HG03108 (cell line): ENCODE measurements around the gene MSH3.
"Not testable (repeated sequence)": the region's sequence is repeated elsewhere in the genome, so short reads cannot be mapped to it uniquely, and the experiment has no call there.

Experiments
- ATAC-seq: cut with Tn5 transposase; IDR thresholded peaks from one replicate; pipeline ENCODE4 v1.9.1; 2021; ENCODE audit warnings: moderate library complexity; ENCODE audit not compliant: unreplicated experiment

The MSH3 gene

DNA sequence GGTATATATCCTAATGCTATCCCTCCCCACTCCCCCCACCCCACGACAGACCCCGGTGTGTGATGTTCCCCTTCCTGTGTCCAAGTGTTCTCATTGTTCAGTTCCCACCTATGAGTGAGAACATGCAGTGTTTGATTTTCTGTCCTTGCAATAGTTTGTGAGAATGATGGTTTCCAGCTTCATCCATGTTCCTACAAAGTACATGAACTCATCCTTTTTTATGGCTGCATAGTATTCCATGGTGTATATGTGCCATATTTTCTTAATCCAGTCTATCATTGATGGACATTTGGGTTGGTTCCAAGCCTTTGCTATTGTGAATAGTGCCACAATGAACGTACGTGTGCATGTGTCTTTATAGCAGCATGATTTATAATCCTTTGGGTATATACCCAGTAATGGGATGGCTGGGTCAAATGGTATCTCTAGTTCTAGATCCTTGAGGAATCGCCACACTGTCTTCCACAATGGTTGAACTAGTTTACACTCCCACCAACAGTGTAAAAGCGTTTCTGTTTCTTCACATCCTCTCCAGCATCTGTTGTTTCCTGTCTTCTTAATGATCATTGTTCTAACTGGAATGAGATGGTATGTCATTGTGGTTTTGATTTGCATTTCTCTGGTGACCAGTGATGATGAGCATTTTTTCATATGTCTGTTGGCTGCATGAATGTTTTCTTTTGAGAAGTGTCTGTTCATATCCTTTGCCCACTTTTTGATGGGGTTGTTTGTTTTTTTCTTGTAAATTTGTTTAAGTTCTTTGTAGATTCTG lies 186.8 kb downstream of the MSH3 start:
- not testable (repeated sequence) for ATAC-seq

DNA sequence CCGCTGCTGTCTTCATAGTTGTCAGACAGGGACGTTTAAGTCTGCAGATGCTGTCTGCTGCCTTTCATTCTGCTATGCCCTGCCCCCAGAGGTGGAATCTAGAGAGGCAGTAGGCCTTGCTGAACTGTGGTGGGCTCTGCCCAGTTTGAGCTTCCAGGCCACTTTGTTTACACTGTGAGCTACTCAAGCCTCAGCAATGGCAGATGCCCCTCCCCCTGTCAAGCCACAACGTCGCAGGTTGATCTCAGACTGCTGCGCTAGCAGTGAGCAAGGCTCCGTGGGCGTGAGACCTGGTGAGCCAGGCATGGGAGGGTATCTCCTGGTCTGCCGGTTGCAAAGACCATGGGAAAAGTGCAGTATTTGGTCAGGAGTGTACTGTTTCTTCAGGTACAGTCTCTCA lies 192.0 kb downstream of the MSH3 start:
- not testable (repeated sequence) for ATAC-seq

DNA sequence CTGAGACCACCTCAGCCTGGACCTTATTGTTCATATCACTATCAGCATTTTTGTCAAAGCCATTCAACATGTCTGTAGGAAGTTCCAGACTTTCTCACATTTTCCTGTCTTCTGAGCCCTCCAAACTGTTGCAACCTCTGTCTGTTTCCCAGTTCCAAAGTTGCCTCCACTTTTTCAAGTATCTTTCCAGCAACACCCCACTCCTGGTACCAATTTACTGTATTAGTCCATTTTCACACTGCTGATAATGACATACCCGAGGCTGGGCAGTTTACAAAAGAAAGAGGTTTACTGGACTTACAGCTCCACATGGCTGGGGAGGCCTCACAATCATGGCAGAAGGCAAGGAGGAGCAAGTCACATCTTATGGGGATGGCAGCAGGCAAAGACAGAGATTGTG lies 195.7 kb downstream of the MSH3 start:
- not testable (repeated sequence) for ATAC-seq

DNA sequence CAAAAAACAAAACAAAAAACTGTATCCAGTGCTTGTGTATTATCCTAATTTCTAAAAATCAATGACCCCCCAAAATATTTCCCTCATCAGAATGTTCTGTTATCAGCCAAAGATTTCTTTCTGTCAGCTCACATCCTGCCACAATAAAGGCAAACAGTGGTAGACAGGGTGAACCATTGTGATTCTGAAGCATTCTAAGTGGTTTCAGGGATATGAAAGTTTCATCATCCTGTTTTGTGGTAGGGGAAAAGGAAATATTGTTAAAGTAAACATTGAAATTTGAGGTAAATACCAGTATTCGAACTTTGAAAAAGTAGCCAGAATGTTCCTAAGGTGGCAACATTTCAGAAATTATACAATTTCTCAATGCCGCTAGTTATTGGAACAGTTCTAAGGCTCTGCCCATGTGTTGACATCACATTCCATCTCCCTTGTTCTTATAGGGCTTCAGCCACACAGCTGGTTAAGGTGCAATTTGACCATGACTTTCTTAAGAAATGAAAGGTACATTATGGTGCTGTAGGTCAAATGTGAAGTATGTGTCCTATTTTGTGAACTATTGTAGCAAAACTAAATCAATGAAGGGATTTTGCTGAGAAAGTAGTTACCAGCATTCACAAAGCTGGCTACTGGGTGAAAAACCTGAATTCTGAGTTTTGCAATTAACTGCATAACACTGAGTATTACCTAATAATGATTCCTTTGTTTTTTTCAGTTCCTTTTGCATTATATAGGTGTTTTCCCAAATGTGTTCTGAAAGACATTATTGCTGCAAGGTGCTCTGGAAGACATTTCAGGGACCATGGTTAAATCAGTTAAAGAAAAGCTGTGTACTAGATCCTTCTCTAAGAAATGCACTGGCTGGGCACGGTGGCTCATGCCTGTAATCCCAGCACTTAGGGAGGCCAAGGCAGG lies 198.1 kb downstream of the MSH3 start:
- ATAC-seq = no peak

DNA sequence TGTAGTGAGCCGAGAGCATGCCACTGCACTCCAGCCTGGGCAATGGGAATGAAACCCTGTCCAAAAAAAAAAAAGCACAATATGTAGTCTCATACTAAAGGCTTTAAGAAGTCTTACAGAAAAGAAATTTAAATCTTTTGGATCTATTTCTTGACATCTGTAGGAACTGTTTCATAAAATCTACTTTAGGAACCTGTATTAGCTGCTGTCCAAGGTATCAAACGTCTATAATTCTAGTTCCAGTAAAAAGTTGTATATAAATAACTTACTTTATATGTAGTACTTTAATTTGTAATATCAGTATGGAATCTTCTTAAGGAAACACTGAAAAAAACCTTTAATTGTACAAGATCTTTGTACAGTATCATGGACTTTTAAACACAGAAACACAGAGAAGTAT lies 199.0 kb downstream of the MSH3 start:
- ATAC-seq = no peak

DNA sequence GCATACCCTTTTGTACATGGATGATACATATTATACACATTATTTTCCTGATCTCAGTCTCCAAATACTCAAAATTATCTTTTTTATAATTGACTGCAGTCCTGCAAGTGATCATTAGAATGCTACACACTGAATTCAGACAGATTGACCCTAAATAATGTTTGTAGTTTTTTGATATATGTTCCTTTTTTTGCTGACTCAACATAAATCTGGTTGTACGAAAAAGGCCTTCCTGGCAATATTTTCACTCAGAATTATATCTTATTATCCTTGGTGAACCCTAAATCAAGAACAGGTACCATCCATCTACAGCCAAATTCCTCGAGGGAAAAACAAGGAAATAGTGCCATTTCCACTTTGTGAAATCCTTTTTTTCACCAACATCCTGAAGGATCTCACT lies 200.1 kb downstream of the MSH3 start:
- no peak for ATAC-seq

DNA sequence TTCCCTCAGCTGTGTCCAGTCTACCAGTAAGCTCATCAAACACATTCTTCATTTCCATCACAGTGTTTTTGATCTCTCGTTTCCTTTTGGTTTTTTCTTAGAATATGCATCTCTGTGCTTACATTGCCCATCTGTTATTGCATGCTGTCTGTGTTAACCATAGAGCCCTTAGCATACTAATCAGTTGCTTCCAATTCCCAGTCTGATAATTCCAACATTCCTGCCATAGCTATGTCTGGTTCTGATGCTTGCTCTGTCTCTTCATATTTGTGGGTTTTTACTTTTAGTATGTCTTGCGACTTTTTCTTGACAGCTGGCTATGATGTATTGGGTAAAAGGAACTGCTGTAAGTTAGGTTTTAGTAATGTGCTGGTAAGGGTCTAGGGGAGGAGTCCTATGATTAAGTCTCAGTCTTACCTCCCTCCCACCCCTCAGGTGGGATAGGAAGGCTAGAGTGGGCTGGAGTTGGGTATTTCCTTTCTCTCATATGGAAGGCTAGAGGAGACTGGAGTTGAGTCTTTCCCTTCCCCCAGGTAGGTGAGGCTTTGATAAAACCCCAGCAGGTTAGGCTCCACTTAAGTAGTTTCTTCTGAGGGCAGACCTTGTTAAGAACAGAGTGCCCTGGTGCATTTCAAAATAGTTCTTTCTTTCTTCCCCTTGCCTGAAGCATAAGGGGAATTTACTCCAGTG lies 206.6 kb downstream of the MSH3 start:
- no peak for ATAC-seq

DNA sequence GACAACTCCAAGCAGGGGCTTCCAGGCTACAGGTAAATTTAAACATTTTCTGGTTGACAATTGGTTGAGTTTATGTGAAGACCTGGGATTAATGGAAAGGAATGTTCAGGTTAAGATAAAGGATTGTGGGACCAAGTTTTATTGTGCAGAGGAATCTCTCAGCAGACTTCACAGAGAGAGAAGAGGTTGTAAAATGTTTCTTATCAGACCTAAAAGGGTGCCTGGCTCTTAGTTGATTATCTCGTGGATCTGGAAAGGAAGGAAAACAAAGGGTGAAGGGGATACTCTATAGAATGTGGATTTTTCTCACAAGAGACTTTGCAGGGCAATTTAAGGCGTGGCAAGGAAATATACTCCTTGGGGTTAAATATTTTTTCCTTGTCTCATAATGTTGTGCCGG lies 209.3 kb downstream of the MSH3 start:
- no peak for ATAC-seq

DNA sequence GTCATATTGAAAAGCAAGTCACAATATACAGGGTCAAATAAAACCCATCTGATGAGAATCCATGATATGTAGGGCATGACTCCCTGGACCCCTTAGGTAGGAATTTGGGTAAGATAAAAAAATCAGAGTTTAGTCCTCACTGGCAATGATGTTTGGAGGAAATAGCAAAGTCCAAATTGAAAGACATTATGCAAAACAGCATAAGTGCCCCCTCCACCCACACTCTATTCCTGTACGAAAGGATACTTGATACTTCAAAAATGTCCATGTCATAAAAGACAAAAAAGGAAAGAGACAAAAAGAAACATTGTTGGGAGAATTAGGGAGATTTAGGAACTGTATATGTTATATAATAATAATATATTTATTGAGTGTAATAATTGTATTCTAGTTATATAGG lies 209.7 kb downstream of the MSH3 start:
- ATAC-seq = no peak

DNA sequence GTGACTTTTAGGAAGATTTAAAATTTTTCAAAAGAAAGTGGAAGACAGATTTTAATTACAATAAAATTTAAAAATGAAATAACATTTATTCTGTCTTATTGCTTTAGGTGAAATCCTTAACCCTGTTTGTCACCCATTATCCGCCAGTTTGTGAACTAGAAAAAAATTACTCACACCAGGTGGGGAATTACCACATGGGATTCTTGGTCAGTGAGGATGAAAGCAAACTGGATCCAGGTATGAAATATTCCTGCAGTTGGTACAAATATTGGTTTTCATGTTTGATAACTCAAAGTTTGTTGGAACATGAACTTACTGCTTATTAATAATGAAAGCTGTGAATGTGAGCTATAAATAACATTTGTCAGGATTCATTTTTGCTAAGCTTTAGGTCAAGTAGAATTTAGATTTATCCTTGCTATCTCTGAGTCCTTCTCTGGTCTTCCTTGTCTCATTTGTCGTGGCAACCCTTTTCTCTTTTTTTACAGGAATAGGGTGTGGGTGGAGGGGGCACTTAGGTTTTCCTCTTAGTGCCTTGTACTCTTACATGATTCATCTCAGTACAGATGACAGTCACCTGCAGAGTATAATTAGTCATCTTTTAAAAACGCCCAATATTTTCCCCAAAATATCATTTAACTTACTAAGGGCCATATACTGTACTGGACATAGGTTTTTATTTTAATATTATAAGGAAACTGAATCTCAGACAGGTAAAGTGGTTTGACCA lies 210.4 kb downstream of the MSH3 start:
- ATAC-seq = no peak

DNA sequence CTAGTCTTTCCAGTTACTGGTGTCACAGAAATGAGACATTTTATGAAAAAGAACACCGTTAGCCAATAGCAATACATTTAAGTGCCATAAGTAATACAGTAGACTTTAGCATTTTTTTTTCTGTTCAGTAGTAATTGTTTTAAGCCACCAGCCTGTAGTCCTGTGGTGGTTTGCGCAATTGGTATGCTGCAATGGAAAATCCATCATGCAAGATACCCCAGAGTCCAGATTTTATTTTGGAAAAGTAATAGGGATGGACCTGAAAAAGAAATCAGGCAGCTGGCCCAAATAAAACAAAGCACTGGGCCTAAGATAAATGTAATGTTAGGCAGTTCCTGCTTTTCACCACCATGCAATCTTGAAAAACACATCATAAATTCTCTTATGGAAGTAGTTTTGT lies 211.1 kb downstream of the MSH3 start:
- ATAC-seq = no peak

DNA sequence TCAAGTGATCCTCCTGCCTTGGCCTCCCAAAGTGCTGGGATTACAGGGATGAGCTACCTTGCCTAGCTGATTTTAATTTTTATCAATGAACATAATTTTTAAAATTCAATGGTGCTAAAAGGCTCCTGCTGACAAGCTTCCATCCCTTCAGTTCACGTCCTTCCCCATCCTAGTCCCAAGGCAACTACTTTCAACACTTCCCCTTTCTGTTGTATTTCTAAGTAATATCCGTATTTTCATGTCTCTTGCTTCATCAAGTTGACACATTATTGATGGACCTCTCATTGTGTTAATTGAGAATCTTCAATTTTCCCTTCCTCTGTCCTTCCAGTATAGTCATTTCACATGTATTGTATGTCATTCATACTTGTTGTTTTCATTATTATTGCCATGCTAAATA lies 211.9 kb downstream of the MSH3 start:
- ATAC-seq = no peak

DNA sequence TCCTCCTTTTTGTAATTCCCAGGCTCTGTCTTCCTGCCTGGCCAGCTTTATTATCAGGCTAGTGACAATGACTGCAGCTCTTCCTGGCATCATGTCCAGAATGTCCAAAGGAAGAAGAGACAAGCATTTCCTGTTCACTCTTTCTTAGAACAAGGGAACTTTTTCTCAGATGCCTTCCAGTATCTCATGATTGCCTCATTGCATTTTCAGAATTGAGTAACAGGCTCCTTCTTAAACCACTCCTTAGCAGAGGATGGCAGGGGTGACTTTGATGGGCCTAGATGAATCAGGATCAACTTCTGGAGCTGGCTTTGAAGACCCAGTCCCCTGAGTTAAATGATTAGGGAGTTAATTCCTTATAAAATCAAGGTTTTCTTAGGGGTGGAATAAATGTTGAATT lies 212.8 kb downstream of the MSH3 start:
- no peak for ATAC-seq

DNA sequence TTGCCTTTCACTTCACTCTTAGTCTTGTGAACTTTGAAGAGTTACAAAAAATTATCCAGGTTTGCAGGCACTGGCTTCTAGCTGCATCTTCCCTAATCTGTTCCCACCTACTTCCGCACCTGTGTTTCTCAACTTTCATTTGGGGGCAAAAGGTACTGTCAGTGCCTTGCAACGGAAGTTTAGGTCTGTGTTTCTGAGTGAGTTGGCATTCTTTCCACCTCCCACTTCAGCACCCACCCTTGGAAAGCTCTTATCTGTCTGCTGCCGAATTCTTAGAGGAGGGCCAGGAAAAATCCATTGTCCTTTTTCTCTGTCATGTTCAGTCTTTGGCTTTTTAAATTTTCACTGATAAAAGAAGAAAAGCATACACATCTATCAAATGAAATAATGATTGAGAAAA lies 216.0 kb downstream of the MSH3 start:
- ATAC-seq = no peak

DNA sequence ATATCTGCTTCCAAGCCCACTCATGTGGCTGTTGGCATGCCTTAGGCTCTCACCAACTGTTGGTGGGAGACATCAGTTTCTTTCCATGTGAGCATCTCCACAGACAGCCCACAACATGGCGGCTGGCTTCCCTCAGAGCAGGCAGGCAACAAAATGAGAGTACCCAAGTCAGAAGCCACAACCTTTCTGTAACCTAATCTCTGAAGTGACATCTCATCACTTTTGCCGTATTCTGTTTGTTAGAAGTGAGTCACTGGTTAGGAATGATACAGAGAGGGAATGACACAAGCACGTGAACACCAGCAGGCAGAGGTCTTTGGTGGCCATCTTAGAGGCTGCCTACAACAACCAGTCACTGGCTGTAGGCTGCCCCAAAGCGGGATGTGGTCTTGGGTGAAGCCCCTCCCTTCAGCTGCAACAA lies 217.1 kb downstream of the MSH3 start:
- ATAC-seq = no peak

DNA sequence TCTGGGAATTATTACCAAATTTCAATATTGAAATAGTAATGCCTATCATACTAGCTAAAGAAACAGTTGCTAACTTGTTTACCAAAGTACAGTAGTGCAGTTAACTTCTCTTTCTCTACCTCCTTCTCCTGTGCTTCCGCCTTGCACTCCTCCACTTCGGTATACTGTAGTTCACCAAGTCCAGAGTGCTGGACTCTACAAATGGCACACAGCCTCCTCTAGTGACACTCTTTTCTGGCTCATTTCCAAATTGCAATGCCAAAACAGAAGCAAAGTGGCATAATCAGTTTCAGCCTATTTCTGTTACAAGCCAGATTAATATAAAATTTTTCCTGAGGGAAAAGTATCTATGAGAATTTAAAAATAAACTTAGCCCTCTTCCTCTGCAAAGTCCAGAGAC lies 219.7 kb downstream of the MSH3 start:
- no peak for ATAC-seq

DNA sequence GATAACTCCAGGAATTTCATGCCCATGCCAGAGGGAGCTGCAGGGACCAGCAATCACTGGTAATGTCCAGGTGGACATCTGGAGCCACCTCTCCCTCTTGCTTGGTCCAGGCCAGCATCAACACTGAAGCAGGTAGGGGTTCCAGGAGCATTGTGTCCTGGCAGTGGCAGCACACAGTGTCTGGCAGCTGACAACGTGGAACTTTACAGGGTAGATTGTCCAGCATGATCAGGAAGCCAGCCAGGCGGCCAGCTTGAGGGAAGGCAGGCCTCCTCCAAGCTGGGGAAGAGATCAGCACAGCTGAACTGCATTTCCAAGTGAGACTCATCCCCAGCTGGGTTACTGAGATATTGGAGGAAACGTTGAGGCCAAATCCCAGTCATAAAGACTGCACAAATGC lies 223.1 kb downstream of the MSH3 start:
- ATAC-seq = no peak

DNA sequence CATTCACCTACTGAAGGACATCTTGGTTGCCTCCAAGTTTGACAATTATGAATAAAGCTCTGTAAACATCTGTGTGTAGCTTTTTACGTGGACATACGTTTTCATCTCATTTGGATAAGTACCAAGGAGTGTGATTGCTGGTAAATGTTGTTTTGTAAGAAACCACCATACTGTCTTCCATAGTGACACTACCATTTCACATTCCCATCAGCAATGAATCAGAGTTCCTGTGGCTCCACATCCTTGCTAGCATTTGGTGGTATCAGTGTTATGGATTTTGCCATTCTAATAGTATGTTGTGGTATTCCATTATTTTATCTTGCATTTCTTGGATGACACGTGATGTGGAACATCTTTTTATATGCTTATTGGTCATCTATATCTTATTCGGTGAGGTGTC lies 227.3 kb downstream of the MSH3 start:
- no peak for ATAC-seq

DNA sequence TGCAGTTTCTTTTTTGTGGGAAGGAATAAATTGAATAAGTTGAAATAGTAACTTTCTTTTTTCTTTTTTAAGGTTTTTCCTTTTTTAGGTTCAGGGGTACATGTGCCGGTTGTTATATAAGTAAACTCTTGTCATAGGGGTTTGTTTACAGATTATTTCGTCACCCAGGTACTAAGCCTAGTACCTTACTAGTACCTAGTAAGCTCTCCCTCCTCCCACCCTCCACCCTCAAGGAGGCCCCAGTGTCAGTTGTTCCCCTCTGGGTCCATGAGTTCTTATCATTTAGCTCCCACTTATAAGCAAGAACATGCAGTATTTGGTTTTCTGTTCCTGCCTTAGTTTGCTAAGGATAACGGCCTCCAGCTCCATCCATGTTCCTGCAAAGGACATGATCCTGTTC lies 228.9 kb downstream of the MSH3 start:
- ATAC-seq = not testable (repeated sequence)

DNA sequence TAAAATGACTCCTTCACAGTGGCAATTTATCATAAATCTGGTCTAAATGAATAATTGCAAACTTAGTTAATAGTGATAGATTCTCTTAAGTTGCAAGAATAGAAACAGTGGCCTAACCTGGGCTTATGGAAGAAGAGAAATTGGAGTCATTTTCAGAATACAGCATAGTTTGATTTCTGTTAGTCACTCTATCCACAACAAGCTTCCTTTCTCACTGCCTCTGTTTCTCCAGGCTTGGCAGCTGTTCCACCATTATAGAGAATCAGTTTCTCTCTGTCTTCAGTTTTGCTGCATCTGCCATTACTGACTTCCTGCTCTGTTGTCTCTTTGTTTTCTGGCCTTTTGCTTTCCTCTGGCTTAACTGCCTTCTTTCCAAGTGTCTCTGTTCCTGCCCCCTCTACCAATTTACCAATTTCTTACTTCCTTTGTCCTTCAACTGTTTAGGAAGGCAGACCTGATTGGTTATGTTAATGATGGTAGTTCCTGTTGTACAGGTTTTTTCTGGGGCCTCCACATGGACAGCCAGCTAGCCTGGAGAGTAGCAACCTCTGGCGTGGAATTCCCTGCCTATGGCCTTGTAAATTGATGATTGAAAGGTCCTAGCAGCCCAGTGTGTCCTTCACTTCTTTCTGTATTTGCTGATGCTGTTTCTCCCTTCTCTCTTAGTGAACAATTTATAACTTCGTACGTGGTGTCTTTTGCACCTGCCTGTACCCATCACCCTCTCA lies 229.8 kb downstream of the MSH3 start:
- ATAC-seq = no peak
